Mammary epithelial cell (primary cell): ENCODE data around the gene CORO2A.

Experiments used
- EZH2 ChIP-seq: IDR thresholded peaks from 2 replicates; pipeline ENCODE4 v1.6.1; 2012; ENCODE audit warnings: low read length, inconsistent platforms, borderline replicate concordance
- TF ChIP-seq, protein P1 (sequence below), 2 donors: IDR thresholded peaks in 1 of 2; conservative IDR thresholded peaks in 1 of 2; 2 replicates each; pipeline ENCODE4 v1.5.1; 2011 to 2012; ENCODE audit warnings: inconsistent platforms in 2 of 2, low read length in 2 of 2, mild to moderate bottlenecking in 2 of 2, control low read depth in 1 of 2, low read depth in 1 of 2; ENCODE audit not compliant: insufficient read depth in 1 of 2; ENCODE audit errors: extremely low read depth in 1 of 2

GRCh38 chr9:98240475-98240874, 48.0 kb upstream of the CORO2A start:
- TF ChIP-seq, protein P1, sequence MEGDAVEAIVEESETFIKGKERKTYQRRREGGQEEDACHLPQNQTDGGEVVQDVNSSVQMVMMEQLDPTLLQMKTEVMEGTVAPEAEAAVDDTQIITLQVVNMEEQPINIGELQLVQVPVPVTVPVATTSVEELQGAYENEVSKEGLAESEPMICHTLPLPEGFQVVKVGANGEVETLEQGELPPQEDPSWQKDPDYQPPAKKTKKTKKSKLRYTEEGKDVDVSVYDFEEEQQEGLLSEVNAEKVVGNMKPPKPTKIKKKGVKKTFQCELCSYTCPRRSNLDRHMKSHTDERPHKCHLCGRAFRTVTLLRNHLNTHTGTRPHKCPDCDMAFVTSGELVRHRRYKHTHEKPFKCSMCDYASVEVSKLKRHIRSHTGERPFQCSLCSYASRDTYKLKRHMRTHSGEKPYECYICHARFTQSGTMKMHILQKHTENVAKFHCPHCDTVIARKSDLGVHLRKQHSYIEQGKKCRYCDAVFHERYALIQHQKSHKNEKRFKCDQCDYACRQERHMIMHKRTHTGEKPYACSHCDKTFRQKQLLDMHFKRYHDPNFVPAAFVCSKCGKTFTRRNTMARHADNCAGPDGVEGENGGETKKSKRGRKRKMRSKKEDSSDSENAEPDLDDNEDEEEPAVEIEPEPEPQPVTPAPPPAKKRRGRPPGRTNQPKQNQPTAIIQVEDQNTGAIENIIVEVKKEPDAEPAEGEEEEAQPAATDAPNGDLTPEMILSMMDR (conservative IDR thresholded peaks at IDR 0.05 in 1 of 2, IDR thresholded peaks at IDR 0.05 in 1 of 2; ENCODE audit: extremely low read depth in 1 of 2, insufficient read depth in 1 of 2, low read depth in 1 of 2, low read length in 2 of 2), result no peak
- no peak for TF ChIP-seq EZH2
